Stimulated activated CD8-positive, alpha-beta memory T cell treated with anti-CD3 and anti-CD28 coated beads, Interleukin-2, amount 100 ng/mL, for 48 hours (primary cell): ENCODE data around the gene PLA2G4E.

Experiments used
- DNase-seq, 2 donors: peaks; one replicate each; pipeline ENCODE4 v3.0.0-alpha.2; 2020; ENCODE audit warnings: low read depth in 2 of 2

Gene PLA2G4E

GRCh38 chr15:42020713-42021273 is at the start of gene PLA2G4E:
PLA2G4E (minus strand) TSS chr15:42021042; CDS start chr15:42021030, 12 bp downstream.
- no peak for DNase-seq

GRCh38 chr15:42070279-42070975 is 49.6 kb upstream of the PLA2G4E start:
- DNase-seq = no peak

GRCh38 chr15:42069496-42070278 is 48.8 kb upstream of the PLA2G4E start:
- no peak for DNase-seq

- DNase-seq = no peak
Observed at GRCh38 chr15:42069025-42069424, 48.2 kb upstream of the PLA2G4E start.

- no peak for DNase-seq
Observed at GRCh38 chr15:42068601-42069000, 47.8 kb upstream of the PLA2G4E start.

GRCh38 chr15:42066764-42067415 is 46.0 kb upstream of the PLA2G4E start:
- DNase-seq = no peak

GRCh38 chr15:42065468-42065867 is 44.6 kb upstream of the PLA2G4E start:
- no peak for DNase-seq

GRCh38 chr15:42065033-42065432 is 44.2 kb upstream of the PLA2G4E start:
- no peak for DNase-seq

- no peak for DNase-seq
Observed at GRCh38 chr15:42064271-42064670, 43.4 kb upstream of the PLA2G4E start.

- no peak for DNase-seq
Observed at GRCh38 chr15:42063122-42063848, 42.4 kb upstream of the PLA2G4E start.

- no peak for DNase-seq
Observed at GRCh38 chr15:42062284-42062806, 41.5 kb upstream of the PLA2G4E start.

- DNase-seq = no peak
Observed at GRCh38 chr15:42060797-42061196, 40.0 kb upstream of the PLA2G4E start.

GRCh38 chr15:42060477-42060763 is 39.6 kb upstream of the PLA2G4E start:
- no peak for DNase-seq

- peak; percentile 40 to 59 for DNase-seq
Observed at GRCh38 chr15:42059661-42060476, 39.0 kb upstream of the PLA2G4E start.

- DNase-seq = no peak
Observed at GRCh38 chr15:42058791-42059190, 37.9 kb upstream of the PLA2G4E start.

- no peak for DNase-seq
Observed at GRCh38 chr15:42057799-42058646, 37.2 kb upstream of the PLA2G4E start.

- peak; percentile 40 to 46 for DNase-seq
Observed at GRCh38 chr15:42056934-42057798, 36.3 kb upstream of the PLA2G4E start.

- DNase-seq = no peak
Observed at GRCh38 chr15:42053914-42054313, 33.1 kb upstream of the PLA2G4E start.

- no peak for DNase-seq
Observed at GRCh38 chr15:42053010-42053409, 32.2 kb upstream of the PLA2G4E start.
